Measurements from ENCODE around the gene SEH1L.

Gene SEH1L

GRCh38 chr18:13032173-13032572 is 84.4 kb downstream of the SEH1L start:
- Mint-ChIP-seq H3K9me3 (no peaks in the 10 kb centered on the region), H3K27me3 (no peaks in the 10 kb centered on the region), H3K4me3 (no peak overlapping the region), H3K4me1 (peaks cover 7% of the 10 kb centered on the region), H3K27ac (no peak overlapping the region), H3K36me3 (peaks cover 33% of the 10 kb centered on the region)

GRCh38 chr18:13035249-13035914 is 87.6 kb downstream of the SEH1L start:
- no peaks in the 10 kb centered on the region for H3K27me3 Mint-ChIP-seq
- H3K36me3 Mint-ChIP-seq = peaks cover 36% of the 10 kb centered on the region

DNA sequence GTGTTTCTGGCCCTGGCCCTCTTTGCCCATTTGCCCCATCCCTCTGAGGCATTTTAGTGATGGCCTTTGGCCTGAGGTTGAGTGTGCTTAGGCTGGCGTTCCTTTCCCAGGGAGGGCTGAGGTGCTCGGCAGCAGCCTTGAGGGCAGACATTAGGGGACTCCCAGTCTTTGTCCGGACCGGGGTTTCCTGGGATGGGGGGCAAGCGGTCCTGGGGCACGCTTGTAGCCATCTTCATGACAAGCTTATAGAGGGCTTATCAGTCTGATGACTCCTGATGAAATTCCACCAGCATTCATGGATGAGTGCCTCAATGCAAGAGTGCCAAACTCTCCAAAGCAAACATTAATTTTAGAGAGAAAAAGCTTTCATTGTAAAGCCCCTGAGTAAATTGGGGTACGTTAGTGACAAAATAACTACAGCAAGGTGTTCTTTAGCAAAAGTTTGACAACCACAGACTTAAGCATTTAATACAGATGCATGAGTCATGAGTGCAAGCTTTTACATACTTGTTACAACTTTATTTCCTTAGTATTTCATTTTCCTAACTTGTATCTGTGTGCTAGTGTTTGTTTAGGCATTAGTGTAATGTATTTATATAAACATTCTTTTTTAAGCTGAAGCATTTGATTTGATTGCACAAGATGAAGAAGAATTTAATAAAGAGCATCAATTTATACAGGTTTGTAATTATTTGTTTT is 89.0 kb downstream of the SEH1L start:
- Mint-ChIP-seq H3K36me3 (peaks cover 34% of the 10 kb centered on the region), H3K4me3 (no peak overlapping the region), H3K27ac (no peak overlapping the region), H3K9me3 (no peaks in the 10 kb centered on the region), H3K27me3 (no peaks in the 10 kb centered on the region), H3K4me1 (peaks cover 20% of the 10 kb centered on the region)

More at GRCh38 chr18:13035249-13035914, 87.6 kb downstream of the SEH1L start:
- Mint-ChIP-seq H3K27ac (no peak overlapping the region), H3K9me3 (no peaks in the 10 kb centered on the region), H3K4me3 (no peak overlapping the region), H3K4me1 (peaks cover 20% of the 10 kb centered on the region)

Measured in activated naive CD4-positive, alpha-beta T cell treated with anti-CD3 and anti-CD28 coated beads, Interleukin-2, amount 50 U/mL, for 24 hours (primary cell).